Activated CD4-positive, CD25-positive, alpha-beta regulatory T cell (primary cell): ENCODE results near the gene LUC7L.
A peak's percentile ranks its signal among the peaks of the same experiment; 100 is the strongest.
"Not testable (repeated sequence)": the region's sequence is repeated elsewhere in the genome, so short reads cannot be mapped to it uniquely, and the experiment has no call there.

ENCODE experiments used
- DNase-seq, 4 experiments: peaks; one replicate each; lab custom pipeline; 2025; lab: John Stamatoyannopoulos, UW

The LUC7L gene, protein sequence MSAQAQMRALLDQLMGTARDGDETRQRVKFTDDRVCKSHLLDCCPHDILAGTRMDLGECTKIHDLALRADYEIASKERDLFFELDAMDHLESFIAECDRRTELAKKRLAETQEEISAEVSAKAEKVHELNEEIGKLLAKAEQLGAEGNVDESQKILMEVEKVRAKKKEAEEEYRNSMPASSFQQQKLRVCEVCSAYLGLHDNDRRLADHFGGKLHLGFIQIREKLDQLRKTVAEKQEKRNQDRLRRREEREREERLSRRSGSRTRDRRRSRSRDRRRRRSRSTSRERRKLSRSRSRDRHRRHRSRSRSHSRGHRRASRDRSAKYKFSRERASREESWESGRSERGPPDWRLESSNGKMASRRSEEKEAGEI

GRCh38 chr16:228852-229730, at the start of gene LUC7L:
LUC7L (minus strand) TSS chr16:229449; CDS start chr16:229339, 110 bp downstream.
- peak; percentile 71 to 74 (median 74) for DNase-seq

GRCh38 chr16:278863-279366, 49.7 kb upstream of the LUC7L start:
- DNase-seq, result no peak

DNA sequence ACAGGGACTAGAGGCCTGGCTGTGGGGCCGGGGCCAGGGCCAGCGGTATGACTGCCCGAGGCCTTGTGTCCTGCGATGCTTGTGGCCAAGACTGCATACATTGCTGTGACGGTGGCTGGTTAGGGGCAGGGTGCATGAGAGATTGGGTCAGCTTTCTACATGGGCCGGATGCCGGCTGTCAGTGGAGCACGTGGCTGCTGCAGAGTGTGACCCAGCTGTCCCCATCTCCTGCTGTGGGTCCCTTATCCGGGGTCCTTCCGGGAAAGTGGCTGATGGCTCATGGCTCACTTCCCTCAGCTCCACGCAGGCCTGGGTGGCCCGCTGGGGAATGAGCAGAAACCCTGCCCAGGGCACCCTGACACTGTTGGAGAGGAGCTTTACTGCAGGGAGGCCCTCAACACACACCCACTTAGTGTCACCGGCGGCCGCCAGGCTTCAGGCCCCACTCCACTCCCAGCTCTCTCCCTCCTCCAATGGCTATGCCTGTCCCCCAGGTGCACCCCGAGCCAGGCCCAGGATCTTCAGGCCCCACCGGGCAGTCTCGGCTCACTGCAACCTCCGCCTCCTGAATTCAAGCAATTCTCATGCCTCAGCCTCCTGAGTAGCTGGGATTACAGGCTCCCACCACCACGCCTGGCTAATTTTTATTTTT, 47.3 kb upstream of the LUC7L start:
- no peak for DNase-seq

DNA sequence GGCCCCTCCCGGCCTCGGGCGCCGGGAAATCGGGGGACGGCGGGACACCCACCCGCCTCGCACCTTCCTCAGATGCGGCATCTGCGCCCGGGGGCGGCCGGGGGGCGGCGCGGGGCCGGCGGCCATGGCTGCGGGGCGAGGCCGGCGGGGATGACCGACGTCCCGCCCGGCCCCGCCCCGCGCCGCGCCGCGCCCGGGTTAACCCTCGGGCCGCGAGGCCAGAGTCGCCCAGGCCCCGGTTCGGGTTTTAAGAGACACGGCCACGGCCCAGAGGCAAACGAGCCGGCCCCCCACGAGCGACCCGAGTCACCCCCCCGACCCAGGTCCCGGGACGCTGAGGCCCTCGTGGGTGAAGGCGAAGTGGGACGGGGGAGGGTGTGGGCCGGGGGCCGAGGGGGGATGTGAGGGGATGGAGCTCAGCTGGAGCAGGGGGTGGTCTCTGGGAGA, 46.6 kb upstream of the LUC7L start, which contains the start of gene RGS11:
Gene RGS11, minus strand, starts transcription at position 159 of the 447 bp plus-strand sequence. Its CDS starts 33 bp downstream, at position 126.
- DNase-seq, result no peak

DNA sequence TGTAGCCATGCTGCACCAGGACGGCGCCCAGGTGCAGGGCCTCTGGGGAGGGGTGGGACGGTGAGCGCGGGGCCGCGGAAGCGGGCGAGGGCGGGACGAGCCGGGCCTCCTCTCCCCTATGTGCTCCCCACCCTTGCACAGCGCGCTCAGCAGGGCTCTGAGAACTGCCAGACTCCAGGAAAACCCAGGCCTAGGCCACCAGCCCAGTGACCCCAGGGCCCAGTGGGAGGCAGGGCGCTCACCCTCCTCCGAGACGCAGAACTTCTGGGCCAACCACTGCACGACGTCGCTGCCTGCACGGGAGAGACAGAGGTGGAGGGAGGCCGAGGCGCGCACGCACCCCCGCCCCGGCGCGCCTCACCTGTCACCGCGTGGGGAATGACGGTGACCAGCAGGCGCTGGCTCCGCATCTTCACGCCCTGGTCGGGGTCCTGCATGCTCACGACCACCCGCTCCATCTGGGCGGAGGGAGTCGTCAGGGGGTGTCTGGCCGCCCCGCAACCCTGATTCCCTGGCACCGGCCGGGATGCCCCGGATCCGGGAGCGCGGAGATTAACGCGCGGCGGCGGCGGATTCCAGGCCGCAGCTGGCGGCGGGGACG, 45.9 kb upstream of the LUC7L start:
- DNase-seq, result no peak

DNA sequence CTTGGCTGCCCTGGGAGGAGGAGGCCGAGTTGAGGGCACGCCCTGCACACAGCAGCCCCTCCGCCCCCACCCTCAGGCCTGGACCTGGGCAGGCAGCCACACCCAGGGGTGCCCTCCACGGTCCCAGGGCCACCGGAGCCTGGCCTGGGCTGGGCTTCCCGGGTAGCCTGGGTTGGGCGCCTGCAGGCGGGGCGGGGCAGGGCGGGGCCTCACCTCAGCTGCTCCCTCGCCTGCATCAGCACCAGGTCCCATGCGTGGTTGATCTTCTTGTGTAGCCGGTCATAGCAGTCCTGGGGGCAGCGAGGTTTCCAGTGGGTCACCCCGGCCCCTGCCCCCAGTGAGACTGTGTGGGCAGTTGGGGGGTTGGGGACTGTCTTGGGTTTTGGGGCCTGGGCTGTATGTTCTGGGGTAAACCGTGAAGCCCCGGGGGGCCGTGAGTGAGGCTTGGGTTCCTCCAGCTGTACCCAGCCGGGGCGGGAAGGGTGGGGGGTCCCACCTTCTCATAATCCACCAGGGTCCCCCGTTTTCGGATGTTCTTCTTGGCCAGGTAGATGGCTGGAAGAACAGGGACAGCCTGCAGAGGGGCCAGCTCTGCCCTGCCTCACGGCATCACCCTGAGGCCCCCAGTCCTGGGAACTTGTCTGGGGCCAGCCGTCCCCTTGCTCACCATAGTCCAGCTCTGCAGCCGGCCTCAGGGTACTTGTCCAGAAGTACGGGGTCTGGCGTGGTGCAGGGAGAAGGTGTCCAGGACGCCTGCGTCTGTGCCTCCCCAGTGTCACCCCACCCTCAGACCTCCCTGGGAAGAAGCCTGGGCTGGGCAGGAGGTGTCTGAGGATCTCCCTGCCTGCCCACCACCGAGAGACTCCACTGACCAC, 44.5 kb upstream of the LUC7L start:
- DNase-seq, result no peak

- DNase-seq, result no peak
Measured at GRCh38 chr16:272633-273546, 43.6 kb upstream of the LUC7L start.

DNA sequence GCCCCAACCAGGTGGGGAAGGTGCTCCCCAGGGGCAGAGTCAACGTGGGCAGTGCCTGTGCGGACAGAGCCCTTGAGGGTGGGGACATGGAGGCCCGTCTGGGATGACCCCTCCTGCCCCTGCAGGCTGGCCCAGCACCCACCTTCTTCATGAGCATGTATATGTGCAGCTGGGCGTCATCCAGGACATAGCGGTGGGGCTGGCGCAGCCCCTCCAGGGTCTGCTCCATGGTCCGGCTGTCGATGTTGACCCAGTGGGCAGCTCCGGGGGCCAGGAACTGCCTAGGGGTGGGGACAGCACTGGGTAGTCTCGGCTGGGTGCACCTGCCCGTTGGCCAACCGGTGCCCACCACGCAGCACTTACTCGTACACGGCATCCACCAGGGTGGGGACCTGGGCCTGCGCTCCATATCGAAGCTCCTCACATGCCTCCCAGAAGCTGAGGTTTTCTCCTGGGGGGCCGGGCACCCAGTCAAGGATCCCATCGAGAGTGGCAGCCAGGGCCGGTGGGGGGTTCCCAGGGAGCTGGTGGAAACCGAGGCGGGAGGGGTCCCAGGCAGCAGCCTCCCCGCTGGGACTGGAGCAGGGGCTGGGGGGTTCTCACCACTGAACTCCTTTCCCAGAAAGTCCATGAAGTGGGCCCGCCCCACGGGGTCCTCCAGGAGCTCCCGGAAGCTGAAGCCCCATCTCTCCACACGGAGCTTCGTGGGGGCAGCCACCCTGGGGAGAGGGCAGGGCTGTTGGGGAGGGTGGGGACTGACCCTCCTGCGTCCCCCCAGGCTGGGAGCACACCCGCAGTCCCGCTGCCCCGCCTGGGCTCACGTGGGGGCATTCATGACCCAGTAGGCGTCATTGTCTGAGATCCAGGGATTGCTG, 41.4 kb upstream of the LUC7L start:
- DNase-seq, result no peak

GRCh38 chr16:269061-269796, 40.0 kb upstream of the LUC7L start:
- no peak for DNase-seq

- no peak for DNase-seq
Measured at GRCh38 chr16:268141-269053, 39.1 kb upstream of the LUC7L start.

DNA sequence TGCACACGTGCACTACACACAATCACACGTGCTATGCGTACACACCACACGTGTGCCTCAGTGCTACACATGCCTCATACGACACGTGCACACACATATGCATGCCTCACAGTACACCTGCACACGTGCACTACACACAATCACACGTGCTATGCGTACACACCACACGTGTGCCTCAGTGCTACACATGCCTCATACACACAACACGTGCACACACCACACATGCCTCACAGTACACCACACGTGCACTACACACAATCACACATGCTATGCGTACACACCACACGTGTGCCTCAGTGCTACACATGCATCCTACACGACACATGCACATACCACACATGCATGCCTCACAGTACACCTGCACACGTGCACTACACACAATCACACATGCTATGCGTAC, 38.3 kb upstream of the LUC7L start:
- not testable (repeated sequence) for DNase-seq

GRCh38 chr16:266258-267164, 37.3 kb upstream of the LUC7L start:
- DNase-seq, result no peak

- no peak for DNase-seq
Measured at GRCh38 chr16:265711-266110, 36.5 kb upstream of the LUC7L start.

- DNase-seq, result no peak
Measured at GRCh38 chr16:265002-265529, 35.8 kb upstream of the LUC7L start.

DNA sequence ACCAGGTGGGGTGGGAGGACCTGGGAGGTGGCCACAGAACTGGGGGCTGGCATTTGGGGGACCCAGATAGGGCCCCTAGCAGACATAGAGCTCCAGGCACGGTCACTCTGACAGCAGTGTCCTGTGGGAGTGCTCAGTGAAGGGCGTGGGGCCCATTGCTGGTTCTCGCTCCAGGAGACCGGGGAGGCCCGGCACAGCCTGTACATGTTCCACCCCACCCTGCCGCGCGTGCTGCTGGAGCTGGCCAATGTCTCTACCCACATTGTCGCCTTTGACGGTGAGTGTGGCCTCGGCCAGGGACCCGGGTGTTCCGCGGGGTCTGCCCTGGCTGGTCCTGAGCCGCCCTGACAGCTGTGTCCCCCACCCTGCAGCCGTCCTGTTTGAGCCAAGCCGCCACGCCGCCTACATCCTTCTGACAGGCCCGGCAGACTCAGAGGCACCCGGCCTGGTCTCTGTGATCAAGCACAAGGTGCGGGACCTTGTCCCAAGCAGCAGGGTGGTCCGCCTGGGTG, 35.2 kb upstream of the LUC7L start:
- DNase-seq, result no peak
